ENCODE measurements around the gene RRP1.

- no peak for TF ChIP-seq CTCF (IDR thresholded peaks at IDR 0.05)
- TF ChIP-seq POLR2AphosphoS5 (IDR thresholded peaks at IDR 0.05) = no peak
Observed at GRCh38 chr21:43842742-43843141, 53.4 kb downstream of the RRP1 start.

Data from esophagus muscularis mucosa (tissue), 3 donors.